Fibroblast of skin of abdomen (primary cell): ENCODE data around the gene HBA1.
"Not testable (repeated sequence)": the region's sequence is repeated elsewhere in the genome, so short reads cannot be mapped to it uniquely, and the experiment has no call there.

Experiments
- DNase-seq: peaks from one replicate; pipeline ENCODE4 v3.0.0-alpha.2; 2013

Gene HBA1

DNA sequence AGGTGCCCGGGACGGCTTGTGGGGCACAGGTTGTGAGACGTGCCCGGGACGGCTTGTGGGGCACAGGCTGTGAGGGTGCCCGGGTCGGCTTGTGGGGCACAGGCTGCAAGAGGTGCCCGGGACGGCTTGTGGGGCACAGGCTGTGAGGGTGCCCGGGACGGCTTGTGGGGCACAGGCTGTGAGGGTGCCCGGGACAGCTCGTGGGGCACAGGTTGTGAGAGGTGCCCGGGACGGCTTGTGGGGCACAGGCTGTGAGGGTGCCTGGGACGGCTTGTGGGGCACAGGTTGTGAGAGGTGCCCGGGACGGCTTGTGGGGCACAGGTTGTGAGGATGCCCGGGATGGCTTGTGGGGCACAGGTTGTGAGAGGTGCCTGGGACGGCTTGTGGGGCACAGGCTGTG lies 16.2 kb upstream of the HBA1 start:
- not testable (repeated sequence) for DNase-seq

DNA sequence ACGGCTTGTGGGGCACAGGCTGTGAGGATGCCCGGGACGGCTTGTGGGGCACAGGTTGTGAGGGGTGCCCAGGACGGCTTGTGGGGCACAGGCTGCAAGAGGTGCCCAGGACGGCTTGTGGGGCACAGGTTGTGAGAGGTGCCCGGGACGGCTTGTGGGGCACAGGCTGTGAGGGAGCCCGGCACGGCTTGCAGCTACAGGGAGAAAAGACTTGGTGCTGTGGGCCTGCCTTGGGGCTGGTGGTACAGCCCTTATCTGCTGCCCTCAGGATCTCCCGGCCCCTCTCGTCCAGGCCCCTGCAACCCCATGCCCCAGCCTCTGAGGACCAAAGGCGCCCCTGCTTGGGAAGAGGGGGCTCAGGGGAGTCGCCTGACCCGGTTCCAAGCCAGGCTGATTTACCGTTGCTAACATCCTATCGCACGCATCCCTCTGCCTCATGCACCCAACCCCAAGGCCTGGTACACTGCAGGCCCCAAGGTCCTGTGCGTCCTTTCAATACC lies 15.7 kb upstream of the HBA1 start:
- no peak for DNase-seq

DNA sequence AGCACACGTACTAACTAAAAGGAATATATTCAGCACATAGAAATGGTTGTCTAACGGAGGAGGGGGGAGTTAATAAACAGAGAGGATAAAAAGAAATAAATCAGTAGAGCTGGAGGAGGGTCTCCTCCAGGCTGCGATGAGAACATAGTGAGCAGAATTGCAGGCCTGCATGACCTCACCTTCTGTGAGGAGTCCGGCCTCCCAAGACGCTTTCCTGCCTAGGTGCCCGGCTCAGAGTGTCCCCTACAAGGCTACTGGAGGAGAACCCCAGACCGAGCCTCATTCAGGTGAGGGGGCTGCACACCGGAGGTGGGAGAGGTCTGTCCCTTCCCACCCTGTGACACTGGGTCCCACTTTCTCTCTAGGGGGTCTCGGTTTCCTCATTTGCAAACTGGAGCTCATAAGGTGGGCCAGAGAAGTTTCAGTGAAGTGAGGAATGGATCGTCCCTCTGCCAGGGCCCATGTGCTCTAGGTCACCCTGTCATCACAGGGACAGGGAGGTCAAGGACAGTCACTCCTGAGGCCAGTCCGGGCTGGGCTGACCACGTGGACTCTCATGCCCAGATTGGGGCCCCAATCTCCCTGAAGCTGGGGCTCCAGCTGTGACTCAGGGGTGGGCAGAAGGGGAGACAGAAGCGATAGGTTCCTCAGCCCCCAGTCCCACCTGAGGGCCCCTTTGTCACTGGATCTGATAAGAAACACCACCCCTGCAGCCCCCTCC lies 14.0 kb upstream of the HBA1 start:
- DNase-seq = no peak

DNA sequence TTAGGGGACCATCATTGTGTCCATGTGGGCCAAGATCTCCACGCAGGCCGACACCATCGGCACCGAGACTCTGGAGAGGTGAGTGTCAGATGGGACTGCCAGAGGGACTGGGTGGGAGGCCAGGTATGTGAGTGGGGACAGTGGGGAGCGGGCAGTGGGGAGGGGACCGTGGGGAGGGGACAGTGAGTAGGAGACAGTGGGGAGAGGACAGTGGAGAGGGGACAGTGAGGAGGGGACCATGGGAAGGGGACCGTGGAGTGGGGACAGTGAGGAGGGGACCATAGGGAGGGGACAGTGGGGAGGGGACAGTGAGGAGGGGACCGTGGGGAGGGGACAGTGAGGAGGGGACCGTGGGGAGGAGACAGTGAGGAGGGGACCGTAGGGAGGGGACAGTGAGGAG lies 13.3 kb upstream of the HBA1 start:
- DNase-seq = not testable (repeated sequence)

DNA sequence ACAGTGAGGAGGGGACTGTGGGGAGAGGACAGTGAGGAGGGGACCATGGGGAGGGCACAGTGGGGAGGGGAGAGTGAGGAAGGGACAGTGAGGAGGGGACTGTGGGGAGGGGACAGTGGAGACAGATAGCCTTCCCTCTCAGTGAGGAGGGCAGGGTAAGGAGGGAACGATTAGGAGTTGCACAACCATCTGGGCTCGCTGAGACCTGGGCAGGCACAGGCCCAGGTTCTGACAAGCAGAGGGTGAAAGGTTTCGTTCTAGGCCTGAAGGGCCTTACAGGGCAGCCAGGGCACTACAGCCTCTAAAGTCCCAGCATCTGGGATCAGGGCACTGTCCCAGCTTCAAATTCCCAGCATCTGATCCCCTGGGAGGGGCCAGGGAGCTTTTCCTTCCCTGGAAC lies 12.8 kb upstream of the HBA1 start:
- DNase-seq = not testable (repeated sequence)

DNA sequence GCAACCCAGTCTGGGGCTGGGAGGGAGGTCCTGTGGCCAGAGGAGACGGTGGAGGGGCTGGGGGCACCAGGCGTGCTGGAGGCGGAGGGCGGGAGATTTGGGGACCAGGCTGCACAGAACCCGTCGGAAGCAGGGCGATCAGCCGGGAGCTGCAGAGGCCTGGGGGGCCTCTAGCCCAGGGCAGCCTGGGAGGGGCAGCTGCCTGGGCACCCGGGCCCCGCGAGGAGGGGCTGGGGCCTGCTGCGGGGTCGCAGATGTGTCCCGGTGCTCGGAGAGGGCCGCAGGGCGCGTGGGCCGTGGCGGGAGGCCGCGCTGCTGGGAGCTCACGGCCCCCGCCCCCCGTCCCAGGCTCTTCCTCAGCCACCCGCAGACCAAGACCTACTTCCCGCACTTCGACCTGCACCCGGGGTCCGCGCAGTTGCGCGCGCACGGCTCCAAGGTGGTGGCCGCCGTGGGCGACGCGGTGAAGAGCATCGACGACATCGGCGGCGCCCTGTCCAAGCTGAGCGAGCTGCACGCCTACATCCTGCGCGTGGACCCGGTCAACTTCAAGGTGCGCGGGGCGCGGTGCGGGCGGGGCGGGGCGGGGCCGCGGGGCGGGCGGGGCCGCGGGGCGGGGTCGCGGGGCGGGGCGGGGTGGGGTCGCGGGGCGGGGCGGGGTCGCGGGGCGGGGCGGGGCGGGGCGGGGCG lies 12.2 kb upstream of the HBA1 start:
- DNase-seq = not testable (repeated sequence)

DNA sequence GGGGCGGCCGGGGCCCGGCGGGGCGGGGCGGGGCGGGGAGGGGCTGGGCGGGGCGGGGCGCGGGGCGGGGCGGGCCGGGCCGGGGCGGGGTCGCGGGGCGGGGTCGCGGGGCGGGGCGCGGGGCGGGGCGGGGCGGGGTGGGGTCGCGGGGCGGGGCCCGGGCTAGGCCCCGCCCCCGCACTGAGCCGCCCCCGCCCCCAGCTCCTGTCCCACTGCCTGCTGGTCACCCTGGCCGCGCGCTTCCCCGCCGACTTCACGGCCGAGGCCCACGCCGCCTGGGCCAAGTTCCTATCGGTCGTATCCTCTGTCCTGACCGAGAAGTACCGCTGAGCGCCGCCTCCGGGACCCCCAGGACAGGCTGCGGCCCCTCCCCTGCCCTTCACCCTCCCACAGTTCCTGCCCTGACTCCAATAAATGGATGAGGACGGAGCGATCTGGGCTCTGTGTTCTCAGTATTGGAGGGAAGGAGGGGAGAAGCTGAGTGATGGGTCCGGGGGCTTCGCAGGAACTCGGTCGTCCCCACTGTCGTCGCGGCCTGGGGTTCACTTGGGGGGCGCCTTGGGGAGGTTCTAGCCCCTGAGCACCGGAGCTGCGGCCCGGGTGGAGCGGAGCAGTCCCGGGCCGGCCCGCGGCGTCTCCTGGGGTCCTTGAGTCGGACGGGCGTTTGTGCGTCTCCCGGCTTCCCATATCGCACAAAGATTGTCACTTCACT lies 11.5 kb upstream of the HBA1 start:
- DNase-seq = no peak

DNA sequence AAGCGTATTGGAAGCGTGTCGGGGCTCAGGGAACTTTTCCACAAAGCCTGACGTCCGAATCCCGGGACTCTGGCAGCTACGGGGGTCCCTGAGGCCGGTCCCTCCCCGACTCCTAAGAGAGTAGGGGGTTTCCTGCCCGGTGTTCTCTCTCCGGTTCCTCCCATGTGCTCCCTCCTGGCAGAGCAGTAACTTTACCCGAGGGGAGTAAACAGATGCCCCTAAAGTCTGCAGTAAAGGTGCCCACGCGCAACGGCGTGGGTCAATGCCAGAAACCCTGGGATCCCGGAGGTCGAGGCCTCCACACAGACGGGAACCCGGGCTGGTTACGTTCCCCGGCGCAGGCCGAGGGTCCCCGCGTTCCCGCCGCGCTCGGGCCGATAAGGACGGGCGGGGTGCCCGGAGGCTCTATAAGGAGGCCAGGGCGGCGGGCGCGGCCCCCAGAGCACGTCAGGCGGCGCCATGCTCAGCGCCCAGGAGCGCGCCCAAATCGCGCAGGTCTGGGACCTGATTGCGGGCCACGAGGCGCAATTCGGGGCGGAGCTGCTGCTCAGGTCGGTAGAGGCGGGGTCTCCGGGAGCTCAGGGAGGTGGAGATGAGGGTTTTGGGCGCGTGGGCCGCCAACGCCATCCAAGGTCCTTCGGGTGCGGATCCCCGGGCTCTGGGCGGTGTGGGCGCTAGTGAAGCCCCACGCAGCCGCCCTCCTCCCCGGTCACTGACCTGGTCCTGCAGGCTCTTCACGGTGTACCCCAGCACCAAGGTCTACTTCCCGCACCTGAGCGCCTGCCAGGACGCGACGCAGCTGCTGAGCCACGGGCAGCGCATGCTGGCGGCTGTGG lies 10.7 kb upstream of the HBA1 start, which contains the start of gene HBM:
TSS of gene HBM (plus strand) at position 440 of the 836 bp plus-strand sequence. CDS start at position 460, 20 bp downstream.
- no peak for DNase-seq

DNA sequence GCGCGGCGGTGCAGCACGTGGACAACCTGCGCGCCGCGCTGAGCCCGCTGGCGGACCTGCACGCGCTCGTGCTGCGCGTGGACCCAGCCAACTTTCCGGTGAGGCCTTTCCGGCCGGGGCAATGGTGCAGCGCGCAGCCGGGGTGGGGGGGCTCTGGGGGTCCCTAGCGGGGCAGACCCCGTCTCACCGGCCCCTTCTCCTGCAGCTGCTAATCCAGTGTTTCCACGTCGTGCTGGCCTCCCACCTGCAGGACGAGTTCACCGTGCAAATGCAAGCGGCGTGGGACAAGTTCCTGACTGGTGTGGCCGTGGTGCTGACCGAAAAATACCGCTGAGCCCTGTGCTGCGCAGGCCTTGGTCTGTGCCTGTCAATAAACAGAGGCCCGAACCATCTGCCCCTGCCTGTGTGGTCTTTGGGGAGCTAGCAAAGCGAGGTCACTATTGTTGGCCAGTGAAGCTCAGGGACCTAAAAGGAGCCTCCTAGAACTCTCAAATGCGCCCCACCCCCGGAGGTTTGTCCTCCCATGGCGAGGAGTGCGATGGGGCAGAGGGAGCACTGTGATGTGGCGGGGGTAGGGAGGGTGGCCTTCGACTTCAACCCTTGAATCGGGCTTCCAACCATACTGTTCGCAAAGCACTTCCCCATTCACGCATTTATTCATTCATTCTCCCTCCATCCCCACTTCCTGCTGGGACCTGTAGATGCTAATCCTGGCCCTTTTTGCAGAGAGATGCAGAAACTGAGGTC lies 9.9 kb upstream of the HBA1 start:
- DNase-seq = no peak

DNA sequence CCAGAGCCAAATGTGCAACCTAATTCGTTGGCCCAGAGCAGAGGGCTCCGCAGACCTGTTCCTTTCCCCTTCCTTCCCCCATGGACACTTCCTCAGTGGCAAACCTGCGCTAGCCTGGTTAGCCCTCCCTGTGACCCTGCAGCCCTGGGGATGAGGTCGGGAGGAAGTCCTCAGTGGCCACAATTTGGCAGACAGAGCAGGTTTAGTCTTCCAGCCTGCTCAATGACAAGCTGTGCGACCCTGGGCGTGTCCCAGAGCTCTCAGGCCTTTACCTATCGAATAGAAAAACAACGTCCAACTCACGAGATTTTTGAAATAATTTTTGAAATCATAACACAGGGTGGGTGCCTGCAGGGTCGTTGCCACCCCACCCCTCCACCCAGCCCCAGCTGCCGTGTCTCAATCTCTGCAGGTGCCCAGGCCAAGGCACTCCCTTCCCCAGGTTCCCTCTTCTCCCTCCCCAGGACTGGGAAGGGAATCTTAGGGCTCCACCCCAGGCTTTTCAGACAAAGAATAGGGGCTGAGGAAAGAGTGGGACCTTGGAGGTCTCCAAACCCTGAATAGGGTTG lies 9.3 kb upstream of the HBA1 start:
- no peak for DNase-seq

DNA sequence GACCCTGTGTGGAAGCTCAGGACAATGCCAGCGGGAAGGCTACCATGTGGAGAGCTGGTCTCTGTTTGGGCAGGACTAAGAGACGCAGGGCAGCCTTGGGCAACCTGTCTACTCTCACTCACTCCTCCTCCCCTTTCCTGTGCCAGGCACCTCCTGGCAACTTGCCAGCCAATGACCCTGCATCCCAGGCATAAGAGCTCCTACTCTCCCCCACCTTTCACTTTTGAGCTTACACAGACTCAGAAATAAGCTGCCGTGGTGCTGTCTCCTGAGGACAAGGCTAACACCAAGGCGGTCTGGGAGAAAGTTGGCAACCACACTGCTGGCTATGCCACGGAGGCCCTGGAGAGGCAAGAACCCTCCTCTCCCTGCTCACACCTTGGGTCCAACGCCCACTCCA lies 8.1 kb upstream of the HBA1 start:
- no peak for DNase-seq

DNA sequence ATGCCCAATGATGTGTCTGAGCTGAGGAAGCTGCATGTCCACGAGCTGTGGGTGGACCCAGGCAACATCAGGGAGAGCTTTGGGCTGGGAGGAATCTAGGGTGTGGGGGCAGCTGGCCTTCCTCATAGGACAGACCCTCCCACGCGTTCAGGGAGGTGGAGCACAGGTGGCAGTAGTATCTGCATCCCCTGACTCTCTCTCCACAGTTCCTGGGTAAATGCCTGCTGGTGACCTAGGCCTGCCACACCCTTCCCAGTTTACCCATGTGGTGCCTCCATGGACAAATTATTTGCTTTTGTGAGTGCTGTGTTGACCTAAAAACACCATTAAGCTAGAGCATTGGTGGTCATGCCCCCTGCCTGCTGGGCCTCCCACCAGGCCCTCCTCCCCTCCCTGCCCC lies 7.5 kb upstream of the HBA1 start:
- no peak for DNase-seq

DNA sequence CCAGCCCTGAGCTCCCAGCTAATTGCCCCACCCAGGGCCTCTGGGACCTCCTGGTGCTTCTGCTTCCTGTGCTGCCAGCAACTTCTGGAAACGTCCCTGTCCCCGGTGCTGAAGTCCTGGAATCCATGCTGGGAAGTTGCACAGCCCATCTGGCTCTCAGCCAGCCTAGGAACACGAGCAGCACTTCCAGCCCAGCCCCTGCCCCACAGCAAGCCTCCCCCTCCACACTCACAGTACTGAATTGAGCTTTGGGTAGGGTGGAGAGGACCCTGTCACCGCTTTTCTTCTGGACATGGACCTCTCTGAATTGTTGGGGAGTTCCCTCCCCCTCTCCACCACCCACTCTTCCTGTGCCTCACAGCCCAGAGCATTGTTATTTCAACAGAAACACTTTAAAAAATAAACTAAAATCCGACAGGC lies 6.4 kb upstream of the HBA1 start:
- not testable (repeated sequence) for DNase-seq

DNA sequence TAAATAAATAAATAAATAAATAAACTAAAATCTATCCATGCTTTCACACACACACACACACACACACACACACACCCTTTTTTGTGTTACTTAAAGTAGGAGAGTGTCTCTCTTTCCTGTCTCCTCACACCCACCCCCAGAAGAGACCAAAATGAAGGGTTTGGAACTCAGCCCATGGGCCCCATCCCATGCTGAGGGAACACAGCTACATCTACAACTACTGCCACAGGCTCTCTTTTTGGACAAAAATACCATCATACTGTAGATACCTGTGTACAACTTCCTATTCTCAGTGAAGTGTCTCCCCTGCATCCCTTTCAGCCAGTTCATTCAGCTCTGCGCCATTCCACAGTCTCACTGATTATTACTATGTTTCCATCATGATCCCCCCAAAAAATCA lies 5.7 kb upstream of the HBA1 start:
- no peak for DNase-seq

DNA sequence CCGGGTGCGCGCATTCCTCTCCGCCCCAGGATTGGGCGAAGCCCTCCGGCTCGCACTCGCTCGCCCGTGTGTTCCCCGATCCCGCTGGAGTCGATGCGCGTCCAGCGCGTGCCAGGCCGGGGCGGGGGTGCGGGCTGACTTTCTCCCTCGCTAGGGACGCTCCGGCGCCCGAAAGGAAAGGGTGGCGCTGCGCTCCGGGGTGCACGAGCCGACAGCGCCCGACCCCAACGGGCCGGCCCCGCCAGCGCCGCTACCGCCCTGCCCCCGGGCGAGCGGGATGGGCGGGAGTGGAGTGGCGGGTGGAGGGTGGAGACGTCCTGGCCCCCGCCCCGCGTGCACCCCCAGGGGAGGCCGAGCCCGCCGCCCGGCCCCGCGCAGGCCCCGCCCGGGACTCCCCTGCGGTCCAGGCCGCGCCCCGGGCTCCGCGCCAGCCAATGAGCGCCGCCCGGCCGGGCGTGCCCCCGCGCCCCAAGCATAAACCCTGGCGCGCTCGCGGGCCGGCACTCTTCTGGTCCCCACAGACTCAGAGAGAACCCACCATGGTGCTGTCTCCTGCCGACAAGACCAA lies 4.0 kb upstream of the HBA1 start, which contains the start of gene HBA2:
TSS of gene HBA2 (plus strand) at position 503 of the 568 bp plus-strand sequence. CDS start at position 540, 37 bp downstream.
- not testable (repeated sequence) for DNase-seq

DNA sequence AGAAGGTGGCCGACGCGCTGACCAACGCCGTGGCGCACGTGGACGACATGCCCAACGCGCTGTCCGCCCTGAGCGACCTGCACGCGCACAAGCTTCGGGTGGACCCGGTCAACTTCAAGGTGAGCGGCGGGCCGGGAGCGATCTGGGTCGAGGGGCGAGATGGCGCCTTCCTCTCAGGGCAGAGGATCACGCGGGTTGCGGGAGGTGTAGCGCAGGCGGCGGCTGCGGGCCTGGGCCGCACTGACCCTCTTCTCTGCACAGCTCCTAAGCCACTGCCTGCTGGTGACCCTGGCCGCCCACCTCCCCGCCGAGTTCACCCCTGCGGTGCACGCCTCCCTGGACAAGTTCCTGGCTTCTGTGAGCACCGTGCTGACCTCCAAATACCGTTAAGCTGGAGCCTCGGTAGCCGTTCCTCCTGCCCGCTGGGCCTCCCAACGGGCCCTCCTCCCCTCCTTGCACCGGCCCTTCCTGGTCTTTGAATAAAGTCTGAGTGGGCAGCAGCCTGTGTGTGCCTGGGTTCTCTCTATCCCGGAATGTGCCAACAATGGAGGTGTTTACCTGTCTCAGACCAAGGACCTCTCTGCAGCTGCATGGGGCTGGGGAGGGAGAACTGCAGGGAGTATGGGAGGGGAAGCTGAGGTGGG lies 3.1 kb upstream of the HBA1 start:
- DNase-seq = not testable (repeated sequence)

DNA sequence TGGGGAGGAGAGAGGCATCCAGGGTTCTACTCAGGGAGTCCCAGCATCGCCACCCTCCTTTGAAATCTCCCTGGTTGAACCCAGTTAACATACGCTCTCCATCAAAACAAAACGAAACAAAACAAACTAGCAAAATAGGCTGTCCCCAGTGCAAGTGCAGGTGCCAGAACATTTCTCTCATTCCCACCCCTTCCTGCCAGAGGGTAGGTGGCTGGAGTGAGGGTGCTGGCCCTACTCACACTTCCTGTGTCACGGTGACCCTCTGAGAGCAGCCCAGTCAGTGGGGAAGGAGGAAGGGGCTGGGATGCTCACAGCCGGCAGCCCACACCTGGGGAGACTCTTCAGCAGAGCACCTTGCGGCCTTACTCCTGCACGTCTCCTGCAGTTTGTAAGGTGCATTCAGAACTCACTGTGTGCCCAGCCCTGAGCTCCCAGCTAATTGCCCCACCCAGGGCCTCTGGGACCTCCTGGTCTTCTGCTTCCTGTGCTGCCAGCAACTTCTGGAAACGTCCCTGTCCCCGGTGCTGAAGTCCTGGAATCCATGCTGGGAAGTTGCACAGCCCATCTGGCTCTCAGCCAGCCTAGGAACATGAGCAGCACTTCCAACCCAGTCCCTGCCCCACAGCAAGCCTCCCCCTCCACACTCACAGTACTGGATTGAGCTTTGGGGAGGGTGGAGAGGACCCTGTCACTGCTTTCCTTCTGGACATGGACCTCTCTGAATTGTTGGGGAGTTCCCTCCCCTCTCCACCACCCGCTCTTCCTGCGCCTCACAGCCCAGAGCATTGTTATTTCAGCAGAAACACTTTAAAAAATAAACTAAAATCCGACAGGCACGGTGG lies 2.3 kb upstream of the HBA1 start:
- DNase-seq = not testable (repeated sequence)

DNA sequence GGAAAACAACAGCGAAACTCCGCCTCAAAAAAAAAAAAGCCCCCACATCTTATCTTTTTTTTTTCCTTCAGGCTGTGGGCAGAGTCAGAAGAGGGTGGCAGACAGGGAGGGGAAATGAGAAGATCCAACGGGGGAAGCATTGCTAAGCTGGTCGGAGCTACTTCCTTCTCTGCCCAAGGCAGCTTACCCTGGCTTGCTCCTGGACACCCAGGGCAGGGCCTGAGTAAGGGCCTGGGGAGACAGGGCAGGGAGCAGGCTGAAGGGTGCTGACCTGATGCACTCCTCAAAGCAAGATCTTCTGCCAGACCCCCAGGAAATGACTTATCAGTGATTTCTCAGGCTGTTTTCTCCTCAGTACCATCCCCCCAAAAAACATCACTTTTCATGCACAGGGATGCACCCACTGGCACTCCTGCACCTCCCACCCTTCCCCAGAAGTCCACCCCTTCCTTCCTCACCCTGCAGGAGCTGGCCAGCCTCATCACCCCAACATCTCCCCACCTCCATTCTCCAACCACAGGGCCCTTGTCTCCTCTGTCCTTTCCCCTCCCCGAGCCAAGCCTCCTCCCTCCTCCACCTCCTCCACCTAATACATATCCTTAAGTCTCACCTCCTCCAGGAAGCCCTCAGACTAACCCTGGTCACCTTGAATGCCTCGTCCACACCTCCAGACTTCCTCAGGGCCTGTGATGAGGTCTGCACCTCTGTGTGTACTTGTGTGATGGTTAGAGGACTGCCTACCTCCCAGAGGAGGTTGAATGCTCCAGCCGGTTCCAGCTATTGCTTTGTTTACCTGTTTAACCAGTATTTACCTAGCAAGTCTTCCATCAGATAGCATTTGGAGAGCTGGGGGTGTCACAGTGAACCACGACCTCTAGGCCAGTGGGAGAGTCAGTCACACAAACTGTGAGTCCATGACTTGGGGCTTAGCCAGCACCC lies 1.2 kb upstream of the HBA1 start:
- DNase-seq = no peak
